SK-N-SH treated with all-trans-retinoic acid at 6 μM for 48 hours (cell line): Measurements from ENCODE around the gene SLAMF6.

ENCODE experiments used
- ATAC-seq: fragments of 200-7000 bp; cut with Tn5 transposase; 3 replicates; pipeline ENCODE4 v1.9.1; 2020; ENCODE audit warnings: mild to moderate bottlenecking, moderate library complexity
- ARNTL ChIP-seq: fragments of 450-650 bp; formaldehyde crosslinking; IDR thresholded peaks from 2 replicates; pipeline ENCODE4 v1.5.0; 2020; ENCODE audit warnings: low read depth, mild to moderate bottlenecking, moderate library complexity, borderline replicate concordance
- BACH2 ChIP-seq: fragments of 250-450 bp; sonication (Bioruptor Pico); IDR thresholded peaks from 2 replicates; pipeline ENCODE4 v1.9.0; 2021; ENCODE audit warnings: mild to moderate bottlenecking, borderline replicate concordance
- CREB5 ChIP-seq: fragments of 250-450 bp; sonication (Bioruptor Pico); IDR thresholded peaks from 2 replicates; pipeline ENCODE4 v1.5.1; 2020; ENCODE audit warnings: low read depth, mild to moderate bottlenecking, moderate library complexity
- CSDC2 ChIP-seq: fragments of 250-450 bp; sonication (Bioruptor Pico); IDR thresholded peaks from 2 replicates; pipeline ENCODE4 v1.5.0; 2020; ENCODE audit warnings: mild to moderate bottlenecking, moderate library complexity
- CSRNP3 ChIP-seq: fragments of 250-450 bp; sonication (Bioruptor Pico); IDR thresholded peaks from 2 replicates; pipeline ENCODE4 v1.5.1; 2021; ENCODE audit warnings: mild to moderate bottlenecking, moderate library complexity
- ESRRG ChIP-seq: fragments of 250-450 bp; sonication (Bioruptor Pico); IDR thresholded peaks from 2 replicates; pipeline ENCODE4 v1.6.1; 2021; ENCODE audit warnings: mild to moderate bottlenecking
- GLIS3 ChIP-seq: fragments of 250-450 bp; sonication (Bioruptor Pico); IDR thresholded peaks from 2 replicates; pipeline ENCODE4 v1.5.0; 2020; ENCODE audit warnings: mild to moderate bottlenecking, moderate library complexity
- ISL1 ChIP-seq: fragments of 250-450 bp; sonication (Bioruptor Pico); IDR thresholded peaks from 2 replicates; pipeline ENCODE4 v2.1.2; 2022; ENCODE audit warnings: mild to moderate bottlenecking, moderate library complexity
- OSR1 ChIP-seq: fragments of 250-450 bp; sonication (Bioruptor Pico); IDR thresholded peaks from 2 replicates; pipeline ENCODE4 v1.8.0; 2022; ENCODE audit warnings: moderate library complexity, mild to moderate bottlenecking, inconsistent platforms
- PATZ1 ChIP-seq: fragments of 250-450 bp; sonication (Bioruptor Pico); IDR thresholded peaks from 2 replicates; pipeline ENCODE4 v1.8.0; 2020; ENCODE audit warnings: mild to moderate bottlenecking, moderate library complexity, borderline replicate concordance
- POU6F1 ChIP-seq: fragments of 250-450 bp; sonication (Bioruptor Pico); IDR thresholded peaks from 2 replicates; pipeline ENCODE4 v1.8.0; 2021; ENCODE audit warnings: low read depth, mild to moderate bottlenecking, moderate library complexity, borderline replicate concordance
- PPARA ChIP-seq: fragments of 250-450 bp; sonication (Bioruptor Pico); IDR thresholded peaks from 2 replicates; pipeline ENCODE4 v1.5.0; 2020; ENCODE audit warnings: mild to moderate bottlenecking, borderline replicate concordance
- RARB ChIP-seq: fragments of 250-450 bp; sonication (Bioruptor Pico); IDR thresholded peaks from 2 replicates; pipeline ENCODE4 v1.8.0; 2021; ENCODE audit warnings: mild to moderate bottlenecking, moderate library complexity
- TOX ChIP-seq: fragments of 250-450 bp; sonication (Bioruptor Pico); IDR thresholded peaks from 2 replicates; pipeline ENCODE4 v1.8.0; 2021; ENCODE audit warnings: mild to moderate bottlenecking, moderate library complexity, borderline replicate concordance
- TSHZ2 ChIP-seq: fragments of 250-450 bp; sonication (Bioruptor Pico); IDR thresholded peaks from 2 replicates; pipeline ENCODE4 v1.5.0; 2020; ENCODE audit warnings: mild to moderate bottlenecking, moderate library complexity
- ZC3H10 ChIP-seq: fragments of 250-450 bp; sonication (Bioruptor Pico); IDR thresholded peaks from 2 replicates; pipeline ENCODE4 v1.5.1; 2021; ENCODE audit warnings: mild to moderate bottlenecking, moderate library complexity
- ZFP3 ChIP-seq: fragments of 250-450 bp; sonication (Bioruptor Pico); IDR thresholded peaks from 2 replicates; pipeline ENCODE4 v1.5.0; 2020; ENCODE audit warnings: mild to moderate bottlenecking, moderate library complexity
- ZFP30 ChIP-seq: fragments of 450-650 bp; formaldehyde crosslinking; IDR thresholded peaks from 2 replicates; pipeline ENCODE4 v1.5.0; 2022; ENCODE audit warnings: mild to moderate bottlenecking, moderate library complexity
- ZNF565 ChIP-seq: fragments of 450-650 bp; formaldehyde crosslinking; conservative IDR thresholded peaks from 2 replicates; pipeline ENCODE4 v1.5.0; 2020; ENCODE audit warnings: low read depth, mild to moderate bottlenecking, moderate library complexity
- ZNF70 ChIP-seq: fragments of 450-650 bp; formaldehyde crosslinking; IDR thresholded peaks from 2 replicates; pipeline ENCODE4 v1.5.0; 2020; ENCODE audit warnings: mild to moderate bottlenecking, moderate library complexity

The SLAMF6 gene

GRCh38 chr1:160548183-160548582, 25.1 kb upstream of the SLAMF6 start:
- ATAC-seq, result no peak

GRCh38 chr1:160547422-160547821, 24.4 kb upstream of the SLAMF6 start:
- no peak for ATAC-seq
- TF ChIP-seq TSHZ2 (CRISPR knock-in tag) (no peak), BACH2 (CRISPR knock-in tag) (no peak), ZNF565 (CRISPR knock-in tag) (no peak), GLIS3 (no peak), ZFP3 (CRISPR knock-in tag) (no peak), CSDC2 (CRISPR knock-in tag) (no peak), PATZ1 (CRISPR knock-in tag) (no peak), ESRRG (CRISPR knock-in tag) (no peak), ZNF70 (CRISPR knock-in tag) (no peak), ZFP30 (CRISPR knock-in tag) (no peak), POU6F1 (CRISPR knock-in tag) (no peak), OSR1 (CRISPR knock-in tag) (no peak)

More at GRCh38 chr1:160548183-160548582, 25.1 kb upstream of the SLAMF6 start:
- TF ChIP-seq BACH2 (CRISPR knock-in tag), result no peak
- TF ChIP-seq OSR1 (CRISPR knock-in tag), result no peak
- TF ChIP-seq, all 23 proteins: peak for 0

GRCh38 chr1:160546942-160547341, 23.9 kb upstream of the SLAMF6 start:
- TF ChIP-seq ARNTL (CRISPR knock-in tag) (no peak), RARB (CRISPR knock-in tag) (no peak), ESRRG (CRISPR knock-in tag) (no peak), CSDC2 (CRISPR knock-in tag) (no peak), ZFP30 (CRISPR knock-in tag) (no peak), ZFP3 (CRISPR knock-in tag) (no peak), ISL1 (CRISPR knock-in tag) (no peak), ZNF70 (CRISPR knock-in tag) (no peak), TOX (no peak), PATZ1 (CRISPR knock-in tag) (no peak), GLIS3 (no peak), PPARA (no peak), BACH2 (CRISPR knock-in tag) (no peak), ZC3H10 (CRISPR knock-in tag) (no peak), OSR1 (CRISPR knock-in tag) (no peak), CREB5 (CRISPR knock-in tag) (no peak)
- ATAC-seq, result no peak

GRCh38 chr1:160544647-160545046, 21.6 kb upstream of the SLAMF6 start:
- TF ChIP-seq ARNTL (CRISPR knock-in tag) (no peak), BACH2 (CRISPR knock-in tag) (no peak), CSDC2 (CRISPR knock-in tag) (no peak), CSRNP3 (no peak), ZNF70 (CRISPR knock-in tag) (no peak)
- peak; percentile 89 for ATAC-seq
